CD14-positive monocyte (primary cell): ENCODE data around the gene USP6. TPM values are rescaled to one million over a fixed set of nuclear protein-coding genes. Genes with fewer than 3 reads are reported as not detected.

ENCODE experiments used
- DNase-seq, 3 donors: peaks; one replicate each; pipeline ENCODE4 v3.0.0-alpha.2; 2011 to 2022
- H2AFZ ChIP-seq: 2 replicates; pipeline ENCODE4 v1.6.0; 2012; ENCODE audit warnings: mild to moderate bottlenecking, low read depth, low read length, inconsistent platforms; ENCODE audit not compliant: insufficient read depth, poor library complexity, severe bottlenecking
- H3K27ac ChIP-seq, 2 donors: 1 replicate in 1 of 2; 2 replicates in 1 of 2; pipeline ENCODE4 v1.5.1; 2012 to 2013; ENCODE audit warnings: low read length in 2 of 2, control low read depth in 1 of 2, inconsistent platforms in 1 of 2, low read depth in 1 of 2, mild to moderate bottlenecking in 1 of 2
- H3K27me3 ChIP-seq, 2 donors: one replicate each; pipeline versions ENCODE4 v1.6.0 to v1.6.1; 2011 to 2013; ENCODE audit warnings: low read length in 2 of 2; ENCODE audit not compliant: control insufficient read depth in 2 of 2, insufficient read depth in 2 of 2
- H3K36me3 ChIP-seq, 2 donors: replicated peaks in 1 of 2; 1 replicate in 1 of 2; 2 replicates in 1 of 2; pipeline versions ENCODE4 v1.5.1 to v1.6.1; 2012 to 2013; ENCODE audit warnings: low read length in 2 of 2, control low read depth in 1 of 2, inconsistent platforms in 1 of 2, mild to moderate bottlenecking in 1 of 2; ENCODE audit not compliant: insufficient read depth in 2 of 2, control insufficient read depth in 1 of 2
- H3K4me1 ChIP-seq, 2 donors: 1 replicate in 1 of 2; 2 replicates in 1 of 2; pipeline versions ENCODE4 v1.5.1 to v1.6.1; 2012 to 2013; ENCODE audit warnings: low read length in 2 of 2, control low read depth in 1 of 2, inconsistent platforms in 1 of 2, mild to moderate bottlenecking in 1 of 2, moderate library complexity in 1 of 2; ENCODE audit not compliant: insufficient read depth in 2 of 2, control insufficient read depth in 1 of 2
- H3K4me2 ChIP-seq: replicated peaks from 2 replicates; pipeline ENCODE3; 2012; ENCODE audit warnings: low read length, moderate library complexity, mild to moderate bottlenecking; ENCODE audit not compliant: poor library complexity, severe bottlenecking; ENCODE audit errors: extremely low read depth
- H3K4me3 ChIP-seq, 3 experiments: fragments of 200-600 bp in 1 of 3; sonication (generic) in 1 of 3; replicated peaks in 1 of 3; 1 replicate in 2 of 3; 2 replicates in 1 of 3; pipeline ENCODE4 v1.5.1; 2011 to 2013; ENCODE audit warnings: low read length in 3 of 3, mild to moderate bottlenecking in 3 of 3, control low read depth in 2 of 3, low read depth in 2 of 3, inconsistent platforms in 1 of 3, moderate library complexity in 1 of 3
- H3K79me2 ChIP-seq: 2 replicates; pipeline ENCODE4 v1.6.0; 2012; ENCODE audit warnings: mild to moderate bottlenecking, control low read depth, inconsistent platforms, low read length, moderate library complexity; ENCODE audit not compliant: insufficient read depth
- H3K9ac ChIP-seq: 2 replicates; pipeline ENCODE4 v1.6.0; 2017; ENCODE audit warnings: low read length, mild to moderate bottlenecking; ENCODE audit not compliant: insufficient read depth, poor library complexity, severe bottlenecking
- H3K9me3 ChIP-seq, 2 donors: replicated peaks in 1 of 2; 1 replicate in 1 of 2; 2 replicates in 1 of 2; pipeline versions ENCODE4 v1.5.1 to v1.6.1; 2012 to 2013; ENCODE audit warnings: low read length in 2 of 2, control low read depth in 1 of 2; ENCODE audit not compliant: control insufficient read depth in 1 of 2, insufficient read depth in 1 of 2
- H4K20me1 ChIP-seq: 2 replicates; pipeline ENCODE4 v1.6.0; 2012; ENCODE audit warnings: mild to moderate bottlenecking, low read length, control low read depth, moderate library complexity; ENCODE audit not compliant: insufficient read depth
- H3K27ac Mint-ChIP-seq, 7 donors: one replicate each; pipeline ENCODE4 v1.8.0; 2020; ENCODE audit warnings: mild to moderate bottlenecking in 7 of 7, mixed read lengths in 7 of 7, moderate library complexity in 6 of 7, inconsistent platforms in 2 of 7
- H3K27me3 Mint-ChIP-seq, 3 donors: one replicate each; pipeline ENCODE4 v1.8.0; 2021 to 2022; ENCODE audit warnings: low read depth in 3 of 3, mild to moderate bottlenecking in 3 of 3, mixed read lengths in 3 of 3, moderate library complexity in 3 of 3, inconsistent platforms in 1 of 3
- H3K36me3 Mint-ChIP-seq, 2 donors: one replicate each; pipeline ENCODE4 v1.8.0; 2020; ENCODE audit warnings: mixed read lengths in 2 of 2, inconsistent platforms in 1 of 2, mild to moderate bottlenecking in 1 of 2
- H3K4me1 Mint-ChIP-seq: one replicate; pipeline ENCODE4 v1.8.0; 2020; ENCODE audit warnings: mild to moderate bottlenecking, mixed read lengths
- H3K4me3 Mint-ChIP-seq, 2 donors: one replicate each; pipeline ENCODE4 v1.8.0; 2020; ENCODE audit warnings: mild to moderate bottlenecking in 2 of 2, mixed read lengths in 2 of 2, moderate library complexity in 1 of 2
- H3K9me3 Mint-ChIP-seq, 7 donors: one replicate each; pipeline ENCODE4 v1.8.0; 2020 to 2022; ENCODE audit warnings: mixed read lengths in 7 of 7, mild to moderate bottlenecking in 6 of 7, moderate library complexity in 6 of 7, inconsistent platforms in 2 of 7
- CTCF ChIP-seq: fragments of 200-600 bp; IDR thresholded peaks from one replicate; pipeline ENCODE4 v1.8.0; 2022; ENCODE audit warnings: antibody characterized with exemption, mild to moderate bottlenecking
- WGBS: methylation state at CpG from one replicate; pipeline ENCODE4 v1.1.5; 2013; ENCODE audit warnings: missing lambda C conversion rate; ENCODE audit not compliant: insufficient coverage; 5-methylcytosine and 5-hydroxymethylcytosine counted together
- intact Hi-C, 2 donors: fragments of 100-400 bp; cut with micrococcal nuclease; formaldehyde crosslinking; loops; one replicate each; pipeline versions ENCODE4 v1.15.0 to v1.15.1; 2023
- polyA plus RNA-seq, 3 donors: library from polyadenylated mRNA; depleted of rRNA in 1 of 3; unstranded in 2 of 3; stranded (reverse) in 1 of 3; fragments of 300-500 nt in 2 of 3; fragments of >200 nt in 1 of 3; fragmentation: Illumina TruSeq in 2 of 3; gene quantifications; 1 replicate in 2 of 3; 2 replicates in 1 of 3; pipeline ENCODE4 v1.2.3, GENCODE V29; 2012 to 2021

Gene USP6
- polyA plus RNA-seq, 3 donors: 0.02 to 0.08 (median 0.02) TPM

- Histone ChIP-seq H3K79me2 (no peaks in the 10 kb centered on the region), H3K4me2 (peak overlapping the region; percentile 98), H2AFZ (peak overlapping the region; percentile 97), H3K9ac (peak overlapping the region; percentile 66), H3K4me3 (peak overlapping the region; percentile 57 to 94 (median 90)), H4K20me1 (no peaks in the 10 kb centered on the region), H3K27ac (no peak overlapping the region), H3K4me1 (peaks cover 14 to 20% of the 10 kb centered on the region in 2 donors), H3K27me3 (peaks cover 7 to 12% of the 10 kb centered on the region in 2 donors), H3K9me3 (peaks cover 16 to 24% of the 10 kb centered on the region in 2 donors), H3K36me3 (peaks cover 17 to 37% of the 10 kb centered on the region in 2 donors)
- H3K9me3 Mint-ChIP-seq: peaks cover 25 to 44% (median 31%) of the 10 kb centered on the region in 7 donors
- peaks cover 13 to 18% (median 17%) of the 10 kb centered on the region in 3 donors for H3K27me3 Mint-ChIP-seq
- intact Hi-C loops: loop anchor here (2.0 to 5.0 kb wide), 2 partner anchors 32 to 171 kb away; partner anchors contain the start of genes RABEP1 (in 1 of the 2) and ZFP3 (in 1 of the 2)
- peak; percentile 18 to 33 (median 31) for DNase-seq
- H3K4me3 Mint-ChIP-seq: peak overlapping the region; percentile 90 to 94
- H3K27ac Mint-ChIP-seq: peak overlapping the region; percentile 0 to 66 (median 46)
- peaks cover 16% of the 10 kb centered on the region for H3K4me1 Mint-ChIP-seq
- TF ChIP-seq CTCF: no peak
- H3K36me3 Mint-ChIP-seq: peaks cover 46 to 52% of the 10 kb centered on the region in 2 donors
- WGBS: 17% methylated on average over 7 of the region's 8 CpGs
Measured at GRCh38 chr17:5110816-5111215, 5.0 kb upstream of the USP6 start.

- peak within 1 kb of the TSS; percentile 98 for H3K4me2 ChIP-seq
- peak within 1 kb of the TSS; percentile 57 to 94 (median 90) for H3K4me3 ChIP-seq
- Mint-ChIP-seq H3K9me3 (peaks cover 22 to 45% (median 32%) of the 10 kb centered on the region in 7 donors), H3K4me1 (peaks cover 22% of the 10 kb centered on the region), H3K27me3 (peaks cover 18 to 26% (median 25%) of the 10 kb centered on the region in 3 donors), H3K27ac (peak within 1 kb of the TSS; percentile 22 to 78 (median 66)), H3K4me3 (peak within 1 kb of the TSS; percentile 90 to 94), H3K36me3 (peaks cover 38 to 44% of the 10 kb centered on the region in 2 donors)
- TF ChIP-seq CTCF: no peak
- peak within 1 kb of the TSS; percentile 66 for H3K9ac ChIP-seq
- peak within 1 kb of the TSS; percentile 97 for H2AFZ ChIP-seq
- peaks cover 12 to 20% of the 10 kb centered on the region in 2 donors for H3K9me3 ChIP-seq
- peaks cover 11 to 29% of the 10 kb centered on the region in 2 donors for H3K36me3 ChIP-seq
- peaks cover 11 to 20% of the 10 kb centered on the region in 2 donors for H3K27me3 ChIP-seq
- H3K4me1 ChIP-seq: peaks cover 14 to 28% of the 10 kb centered on the region in 2 donors
- H3K27ac ChIP-seq: peak within 1 kb of the TSS in 1 of 2 donors; percentile 39
- DNase-seq: peak; percentile 84 to 87 (median 85)
- H3K79me2 ChIP-seq: no peaks in the 10 kb centered on the region
- WGBS: under 1% methylated on average over 51 of the region's 69 CpGs
- no peaks in the 10 kb centered on the region for H4K20me1 ChIP-seq
- intact Hi-C loops: loop anchor here (2.0 to 5.0 kb wide), 2 partner anchors 33 to 171 kb away; partner anchors contain the start of genes RABEP1 (in 1 of the 2) and ZFP3 (in 1 of the 2)
Measured at GRCh38 chr17:5111402-5112204, 4.2 kb upstream of the USP6 start, which contains the start of gene ZNF232. Gene ZNF232 (minus strand): TSS chr17:5111878. CDS start chr17:5111822, 56 bp downstream.
